GM19023 (cell line): ENCODE results near the gene PPP4R1.
A peak's percentile ranks its signal among the peaks of the same experiment; 100 is the strongest.
"Not testable (repeated sequence)": the region's sequence is repeated elsewhere in the genome, so short reads cannot be mapped to it uniquely, and the experiment has no call there.

Source experiments
- ATAC-seq: cut with Tn5 transposase; IDR thresholded peaks from one replicate; pipeline ENCODE4 v1.9.1; 2021; ENCODE audit warnings: mild to moderate bottlenecking, moderate library complexity; ENCODE audit not compliant: unreplicated experiment

Gene PPP4R1

DNA sequence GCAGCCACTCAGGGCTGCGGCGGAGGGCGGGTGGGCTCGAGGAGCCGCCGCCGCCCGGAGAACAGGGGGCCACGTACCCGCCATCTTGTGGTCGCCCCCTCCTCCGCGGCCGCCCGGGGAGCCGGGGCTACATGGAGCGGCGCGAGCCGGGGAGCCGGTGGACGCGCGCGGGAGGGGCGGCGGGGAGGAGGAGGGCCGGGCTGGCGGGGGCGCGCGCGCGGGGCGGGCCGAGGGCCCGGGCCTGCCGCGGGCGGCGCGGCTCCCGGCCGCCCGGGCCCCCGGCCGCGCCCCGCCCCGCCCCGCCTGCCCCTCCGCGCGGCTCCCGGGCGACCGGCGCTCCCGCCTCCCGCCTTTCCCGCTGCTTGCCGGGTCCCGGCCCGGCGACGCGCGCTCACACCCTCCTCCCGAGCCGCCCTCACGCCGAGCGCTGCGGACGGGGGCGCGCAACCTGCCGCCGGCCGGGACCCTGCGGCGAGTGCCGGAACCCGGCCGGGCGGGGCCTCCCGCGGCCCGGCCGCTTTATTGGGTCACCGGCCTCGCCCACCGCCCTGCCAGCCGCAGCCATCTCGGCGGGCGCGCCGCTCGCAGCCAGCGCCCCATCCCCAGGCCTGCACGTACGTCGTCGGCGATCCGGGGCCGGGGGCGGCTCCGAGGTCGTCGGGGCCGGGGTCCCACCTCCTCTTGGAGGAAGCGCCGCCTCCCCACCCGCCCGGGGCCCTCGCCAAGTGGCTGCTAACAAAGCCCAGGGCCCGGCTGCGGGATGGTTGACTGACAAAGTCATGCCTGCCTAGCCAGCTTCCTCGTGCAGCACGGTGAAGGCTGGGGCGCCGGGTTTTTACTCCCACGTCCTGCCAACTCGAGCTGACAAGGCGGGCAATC, at the start of gene PPP4R1:
PPP4R1 (minus strand) TSS at position 159 of the 879 bp plus-strand sequence; CDS start at position 84, 75 bp downstream.
- peak; percentile 64 for ATAC-seq

DNA sequence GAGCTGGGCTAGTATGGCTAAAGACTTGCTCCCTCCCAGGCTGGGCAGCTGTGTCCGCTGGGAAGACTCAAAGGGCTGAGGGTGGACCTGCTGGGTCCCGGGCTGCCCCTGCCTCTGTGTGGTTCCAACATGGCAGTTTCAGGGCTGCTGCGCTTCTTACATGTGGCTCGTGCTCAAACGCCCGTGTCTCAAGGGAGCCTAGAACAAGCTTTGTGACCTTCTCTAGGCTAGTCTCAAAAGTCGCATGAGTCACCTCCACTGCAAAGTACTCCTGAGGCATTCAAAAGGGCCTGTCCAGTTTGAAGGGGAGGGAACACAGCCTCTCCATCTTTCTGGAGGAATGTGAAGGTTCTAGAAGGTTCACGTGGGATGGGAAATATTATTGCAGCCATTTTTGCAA, 49.0 kb upstream of the PPP4R1 start:
- ATAC-seq = no peak

DNA sequence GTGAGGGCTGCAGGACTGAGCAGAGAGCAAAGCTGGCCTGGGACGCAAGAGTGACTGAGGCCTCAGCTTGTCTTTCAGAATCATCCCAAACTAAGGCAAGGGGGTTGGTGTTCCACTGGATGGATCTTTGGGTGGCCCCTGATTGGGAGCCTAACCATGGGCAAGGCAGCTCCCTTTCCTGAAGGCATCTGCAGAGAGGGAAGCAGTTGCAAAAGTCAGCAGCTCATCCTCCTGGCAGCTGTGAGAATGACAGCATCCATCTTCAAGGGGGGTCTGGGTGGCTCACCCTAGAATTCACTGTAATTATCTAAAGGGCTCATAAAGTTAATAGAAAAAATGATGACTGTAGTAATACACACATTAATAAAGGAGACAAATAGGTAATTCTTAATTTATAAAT, 47.2 kb upstream of the PPP4R1 start:
- no peak for ATAC-seq

DNA sequence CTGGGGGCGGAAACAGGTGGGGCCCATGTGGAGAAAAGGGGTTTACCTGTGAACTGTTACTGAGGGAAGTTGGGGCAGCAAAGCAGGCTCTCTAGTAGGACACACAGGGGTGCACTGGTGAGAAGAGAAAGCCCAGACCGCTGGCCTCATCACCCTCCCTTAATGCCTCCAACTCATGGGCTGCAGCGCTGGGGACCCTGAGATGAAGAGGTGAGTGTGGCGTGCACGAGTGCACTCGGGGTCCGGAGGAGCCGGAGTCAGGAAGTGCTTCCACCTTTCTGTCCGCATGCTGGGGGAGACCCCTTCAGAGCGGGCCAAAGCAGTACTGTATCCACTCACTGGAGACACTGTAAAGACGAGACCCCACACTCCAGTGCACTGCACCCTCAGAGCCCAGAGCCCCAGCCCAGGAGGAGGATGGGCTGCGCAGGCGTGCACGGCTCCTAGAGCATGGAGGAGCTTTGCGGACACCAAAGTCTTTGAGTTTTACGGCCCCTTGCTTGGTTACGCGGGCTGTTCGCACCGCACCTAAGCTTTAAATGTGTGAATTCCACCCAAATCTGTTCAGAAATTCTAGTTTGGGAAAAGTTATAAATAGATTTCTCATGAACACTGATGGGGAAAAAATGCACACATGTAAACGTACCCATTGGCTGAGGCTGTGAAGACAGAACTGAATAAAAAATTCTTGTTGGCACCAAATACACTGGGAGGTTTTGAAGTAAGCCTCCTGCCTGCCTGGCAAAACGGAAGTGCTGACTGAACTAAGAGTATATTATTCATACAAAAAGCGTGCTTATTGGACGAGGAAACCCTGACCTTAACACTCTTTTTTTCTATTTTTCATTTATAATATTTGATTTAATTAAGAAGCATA, 45.4 kb upstream of the PPP4R1 start:
- ATAC-seq = no peak

DNA sequence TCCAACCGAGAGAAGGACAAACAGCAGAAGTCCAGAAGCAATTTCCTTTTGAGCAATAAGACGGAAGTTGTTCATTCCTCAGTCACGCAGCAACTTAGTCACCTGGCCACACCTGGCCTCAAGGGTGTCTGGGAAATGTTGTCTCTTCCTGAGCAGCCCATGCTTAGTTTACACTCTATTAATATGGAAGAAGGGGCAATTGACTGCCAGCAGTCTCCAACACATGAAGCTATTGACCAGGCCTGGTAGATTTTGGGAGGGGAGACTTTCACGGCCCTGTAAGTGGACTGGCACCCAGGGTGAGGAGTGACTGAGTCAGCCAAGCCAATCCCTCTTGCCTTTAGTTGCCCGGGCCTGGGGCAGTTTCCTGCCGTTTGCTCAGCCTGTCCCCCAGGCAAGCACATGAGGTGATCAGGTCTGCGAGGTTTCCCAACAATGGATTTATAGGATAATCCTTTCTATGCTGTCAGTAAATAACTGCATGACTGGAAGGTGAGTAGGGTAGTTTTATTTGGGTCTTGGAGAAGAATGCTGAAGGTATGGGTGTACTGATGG, 43.8 kb upstream of the PPP4R1 start:
- ATAC-seq = no peak

DNA sequence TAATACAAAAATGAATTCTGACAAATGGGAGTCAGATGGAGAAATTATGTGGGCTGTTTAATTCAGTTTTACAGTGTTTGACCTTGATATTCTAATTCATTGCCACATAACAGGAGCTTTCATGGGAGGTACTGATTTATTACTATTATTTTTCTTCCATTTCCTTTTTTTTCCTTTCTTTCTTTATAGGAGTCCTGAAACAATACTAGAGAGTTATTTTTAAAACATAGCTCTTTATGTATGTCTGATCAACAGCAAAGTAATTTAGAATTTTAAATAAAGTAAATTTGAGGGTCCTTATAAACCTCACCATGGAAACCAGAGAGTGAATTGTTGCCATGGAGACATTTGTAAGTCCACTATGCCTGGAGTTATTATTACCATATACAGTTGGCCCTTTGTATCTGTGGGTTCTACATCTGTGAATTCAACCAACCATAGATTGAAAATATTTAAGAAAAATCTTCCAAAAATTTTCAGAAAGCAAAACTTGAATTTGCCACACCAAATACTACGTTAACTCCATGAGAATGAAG, 40.9 kb upstream of the PPP4R1 start:
- no peak for ATAC-seq

- ATAC-seq = no peak
Observed at GRCh38 chr18:9653390-9653789, 39.0 kb upstream of the PPP4R1 start.

GRCh38 chr18:9649164-9649540, 34.8 kb upstream of the PPP4R1 start:
- no peak for ATAC-seq

GRCh38 chr18:9648431-9649163, 34.2 kb upstream of the PPP4R1 start:
- no peak for ATAC-seq

GRCh38 chr18:9647496-9648323, 33.4 kb upstream of the PPP4R1 start:
- ATAC-seq = no peak

- no peak for ATAC-seq
Observed at GRCh38 chr18:9643549-9643948, 29.2 kb upstream of the PPP4R1 start.

DNA sequence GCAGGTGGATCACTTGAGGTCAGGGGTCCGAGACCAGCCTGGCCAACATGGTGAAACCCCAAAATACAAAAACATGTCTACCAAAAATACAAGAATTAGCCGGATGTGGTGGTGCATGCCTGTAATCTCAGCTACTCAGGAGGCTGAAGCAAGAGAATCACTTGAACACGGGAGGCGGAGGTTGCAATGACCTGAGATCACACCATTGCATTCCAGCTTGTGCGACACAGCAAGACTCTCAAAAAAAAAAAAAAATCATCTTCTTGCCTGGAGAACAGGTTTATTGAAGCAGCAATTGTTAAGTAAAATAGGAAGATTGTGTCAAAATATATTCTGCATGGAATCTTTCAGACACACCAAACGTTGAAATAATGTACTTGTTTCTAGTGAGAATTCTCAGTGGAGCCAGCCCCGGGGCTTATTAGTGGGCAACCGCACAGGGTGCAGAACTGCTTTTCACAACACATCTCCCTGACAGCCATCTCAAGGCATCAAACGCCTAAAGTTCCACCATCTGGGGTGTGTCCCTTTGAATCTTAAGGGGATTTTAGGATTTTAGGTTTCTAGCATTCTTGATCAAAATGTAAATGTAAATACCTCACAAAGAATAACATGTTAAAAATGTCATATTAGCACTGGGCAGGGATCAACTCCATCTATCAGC, 28.6 kb upstream of the PPP4R1 start:
- no peak for ATAC-seq

DNA sequence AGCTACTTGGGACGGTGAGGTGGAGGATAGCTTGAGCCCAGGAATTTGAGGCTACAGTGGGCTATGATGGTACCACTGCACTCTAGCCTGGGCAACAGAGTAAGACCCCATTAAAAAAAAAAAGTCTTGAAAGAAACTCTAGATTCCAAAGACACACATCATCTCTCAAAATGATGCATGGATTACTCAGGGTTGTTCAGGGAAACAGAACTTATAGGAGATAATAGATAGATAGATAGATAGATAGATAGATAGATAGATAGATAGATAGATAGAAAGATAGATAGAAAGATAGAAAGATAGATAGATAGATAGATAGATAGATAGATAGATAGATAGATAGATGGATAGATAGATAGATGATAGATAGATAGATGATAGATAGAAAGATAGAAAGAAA, 26.7 kb upstream of the PPP4R1 start:
- not testable (repeated sequence) for ATAC-seq

GRCh38 chr18:9638886-9639285, 24.5 kb upstream of the PPP4R1 start:
- ATAC-seq = no peak

GRCh38 chr18:9637036-9637767, 22.8 kb upstream of the PPP4R1 start:
- no peak for ATAC-seq

DNA sequence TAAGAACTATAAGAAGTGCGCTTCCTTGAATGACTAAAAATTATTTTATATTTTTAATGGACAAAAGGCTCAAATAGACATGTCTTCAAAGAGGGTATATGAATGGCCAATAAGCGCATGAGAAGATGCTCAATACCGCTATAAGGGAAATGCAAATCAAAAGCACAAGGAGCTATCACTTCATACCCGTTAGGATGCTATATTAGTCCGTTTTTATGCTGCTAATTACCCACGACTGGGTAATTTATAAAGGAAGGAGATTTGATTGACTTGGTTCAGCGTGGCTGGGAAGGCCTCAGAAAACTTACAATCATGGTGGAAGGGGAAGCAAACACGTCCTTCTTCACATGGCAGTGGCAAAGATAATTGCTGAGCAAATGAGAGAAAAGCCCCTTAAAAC, 20.5 kb upstream of the PPP4R1 start:
- ATAC-seq = no peak

GRCh38 chr18:9631814-9632496, 17.6 kb upstream of the PPP4R1 start:
- no peak for ATAC-seq

DNA sequence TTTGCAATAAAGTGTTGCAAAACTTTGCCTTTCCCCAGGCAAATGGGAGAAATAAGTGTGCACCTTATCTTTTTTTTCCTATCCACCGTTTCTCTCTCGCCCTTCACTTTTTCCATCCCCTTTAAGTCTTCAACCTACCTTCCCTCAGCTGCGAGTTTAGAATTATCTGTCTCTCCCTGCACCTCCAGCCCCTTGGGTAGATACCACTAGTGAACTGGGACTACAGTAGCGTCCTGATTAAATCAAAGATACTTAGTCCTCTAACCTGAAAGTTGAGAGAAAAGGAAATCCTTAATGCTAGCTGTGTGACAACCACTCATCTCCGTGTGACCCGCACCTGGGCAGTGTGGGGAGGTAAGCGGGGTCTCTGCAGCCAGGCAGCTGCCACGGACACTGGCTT, 16.1 kb upstream of the PPP4R1 start:
- no peak for ATAC-seq
